OCI-M2 (cell line): ENCODE results near the gene CA12.
"Not testable (repeated sequence)": the region's sequence is repeated elsewhere in the genome, so short reads cannot be mapped to it uniquely, and the experiment has no call there.

Experiments used
- DNase-seq: peaks from one replicate; lab custom pipeline; 2025; ENCODE audit not compliant: unreplicated experiment; lab: John Stamatoyannopoulos, UW

CA12 gene

GRCh38 chr15:63381301-63382204 is at the start of gene CA12:
TSS of gene CA12 (minus strand) at chr15:63381846. CDS start at chr15:63381720, 126 bp downstream.
- no peak for DNase-seq

DNA sequence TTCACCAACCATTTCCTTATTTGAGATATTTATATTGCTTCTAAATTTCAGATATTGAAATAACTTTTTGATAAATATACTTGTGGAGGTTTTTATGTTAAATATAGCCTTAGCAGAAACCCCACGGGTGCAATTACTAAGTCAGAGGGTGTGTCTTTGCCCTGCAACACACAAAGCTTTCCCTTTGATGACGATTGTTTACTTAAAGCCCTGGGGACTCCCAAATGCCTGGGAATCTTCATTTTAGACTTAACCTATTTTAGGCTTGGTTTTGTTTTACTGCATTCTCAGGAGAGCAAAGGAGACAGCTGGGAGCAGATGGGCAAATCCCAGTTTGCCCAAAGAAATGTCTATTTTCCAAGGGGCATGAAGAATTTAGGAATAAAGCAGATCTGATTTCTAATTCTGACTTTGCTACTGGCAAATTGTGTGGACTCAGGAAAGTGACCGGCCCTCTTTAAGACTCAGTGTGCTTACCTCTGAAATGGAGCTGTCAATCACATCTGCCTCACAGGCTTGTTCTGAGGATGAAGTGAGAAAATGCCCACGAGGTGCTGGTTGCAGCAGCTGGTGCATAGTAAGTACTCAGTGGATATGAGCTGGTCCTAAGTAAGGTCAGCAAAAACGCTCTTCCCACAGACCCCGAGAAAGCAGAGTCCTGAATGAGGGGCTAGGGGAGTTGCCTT is 49.3 kb upstream of the CA12 start:
- DNase-seq, result no peak

DNA sequence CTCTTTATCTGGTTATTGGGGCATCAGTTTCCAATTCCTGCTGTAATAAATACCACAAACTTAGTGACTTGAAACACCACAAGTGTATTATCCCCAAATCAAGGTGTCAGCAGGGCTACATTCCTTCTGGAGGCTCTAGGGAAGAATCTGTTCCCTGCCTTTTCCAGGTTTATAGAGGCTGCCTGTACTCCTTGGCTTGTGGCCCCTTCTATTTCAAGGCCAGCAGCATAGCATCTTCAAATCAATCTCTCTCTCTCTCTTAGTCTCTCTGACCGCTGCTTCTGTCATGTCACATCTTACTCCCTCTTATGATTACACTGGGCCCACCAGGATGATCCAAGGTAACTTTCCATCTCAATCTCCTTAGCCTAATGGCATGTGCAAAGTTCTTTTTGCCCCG is 44.9 kb upstream of the CA12 start:
- no peak for DNase-seq

DNA sequence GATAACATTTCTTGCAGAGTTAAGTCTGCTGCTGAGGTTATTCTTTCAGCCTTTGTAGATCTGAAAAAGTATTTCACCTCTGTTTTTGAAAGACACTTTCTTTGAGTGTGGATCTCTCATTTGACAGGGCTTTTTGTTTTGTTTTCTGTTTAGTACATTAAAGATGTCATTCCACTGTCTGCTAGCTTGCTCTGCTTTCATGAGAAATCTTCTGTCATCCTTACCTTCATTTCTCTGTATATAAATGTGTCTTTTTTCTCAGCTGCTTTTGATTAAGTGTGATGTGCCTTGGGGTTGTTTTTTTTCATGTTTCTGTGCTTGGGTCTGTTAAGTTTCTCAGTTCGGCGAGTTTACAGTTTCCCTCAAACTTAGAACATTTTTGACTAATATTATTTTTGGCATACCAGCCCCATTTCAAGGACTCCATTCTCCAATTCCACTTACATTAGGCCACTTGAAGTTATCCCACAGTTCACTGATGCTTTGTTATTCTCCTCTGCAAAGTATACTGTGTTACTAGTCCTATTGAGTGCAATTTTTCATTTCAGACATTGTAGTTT is 43.9 kb upstream of the CA12 start:
- no peak for DNase-seq

- no peak for DNase-seq
These were observed 41.4 kb upstream of the CA12 start for GRCh38 chr15:63422891-63423590.

- no peak for DNase-seq
These were observed 39.8 kb upstream of the CA12 start for GRCh38 chr15:63421433-63421832.

GRCh38 chr15:63420333-63420747 is 38.7 kb upstream of the CA12 start:
- no peak for DNase-seq

GRCh38 chr15:63418811-63419210 is 37.2 kb upstream of the CA12 start:
- DNase-seq, result no peak

DNA sequence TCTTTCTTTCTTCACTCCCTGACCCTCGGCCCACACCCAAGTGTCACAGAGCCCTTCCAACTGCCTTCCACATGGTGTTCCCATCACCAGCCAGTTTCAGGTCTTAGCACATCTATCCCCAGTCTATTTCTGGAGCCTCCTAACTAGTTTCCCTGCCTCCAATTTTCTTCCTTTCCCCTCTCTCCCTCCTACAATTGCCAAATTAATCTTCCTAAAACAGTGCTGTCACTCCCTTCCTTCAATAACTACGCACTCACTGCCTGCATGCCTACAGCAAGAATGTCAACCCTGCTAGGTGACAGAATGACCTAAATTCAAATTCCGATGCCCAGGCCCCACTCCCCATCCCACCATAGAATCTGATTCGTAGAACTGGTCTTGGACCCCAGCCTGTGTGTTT is 36.1 kb upstream of the CA12 start:
- DNase-seq, result no peak

DNA sequence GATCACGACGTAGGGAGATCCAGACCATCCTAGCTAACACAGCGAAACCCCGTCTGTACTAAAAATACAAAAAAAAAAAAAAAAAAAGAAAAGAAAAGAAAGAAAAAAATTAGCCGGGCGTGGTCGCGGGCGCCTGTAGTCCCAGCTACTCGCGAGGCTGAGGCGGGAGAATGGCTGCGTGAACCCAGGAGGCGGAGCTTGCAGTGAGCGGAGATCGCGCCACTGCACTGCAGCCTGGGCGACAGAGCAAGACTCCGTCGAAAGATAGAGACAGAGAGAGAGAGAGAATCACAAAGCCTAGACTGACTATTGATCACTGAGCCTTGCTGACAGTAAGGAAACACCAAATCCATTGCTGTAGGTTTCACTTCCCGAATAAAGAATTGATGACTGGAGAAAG is 35.6 kb upstream of the CA12 start:
- DNase-seq, result not testable (repeated sequence)

DNA sequence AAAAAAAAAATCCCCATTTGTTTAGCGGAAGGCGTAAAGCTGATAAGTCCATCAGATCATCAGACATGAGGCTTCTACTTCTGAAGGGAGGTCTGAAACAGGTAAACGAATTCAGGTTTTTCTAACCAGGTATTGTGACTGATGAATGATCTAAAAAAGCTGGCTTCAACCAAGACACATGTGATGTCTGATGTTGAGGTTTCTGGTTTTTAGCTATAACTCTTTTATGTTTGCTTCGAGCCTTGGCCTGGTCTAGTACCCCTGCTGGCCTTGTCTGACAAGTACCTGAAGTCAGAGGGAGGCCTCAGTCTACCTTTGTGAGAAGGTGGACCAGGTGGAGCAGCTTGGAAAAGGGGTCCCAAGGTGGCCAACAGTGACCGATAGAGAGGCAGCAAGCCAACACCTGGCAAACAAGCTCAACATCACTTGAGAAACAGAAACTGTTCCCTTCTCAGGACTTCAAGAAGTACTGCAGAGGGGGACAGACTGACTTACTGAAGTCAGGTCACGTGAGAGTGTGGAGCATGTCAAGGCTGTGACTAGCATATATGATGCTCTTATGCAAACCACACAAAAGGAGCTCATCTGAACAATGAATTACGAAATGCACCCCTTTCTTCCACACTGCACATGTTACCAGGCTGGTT is 33.0 kb upstream of the CA12 start:
- DNase-seq, result no peak

- DNase-seq, result no peak
These were observed 30.9 kb upstream of the CA12 start for GRCh38 chr15:63412551-63412950.

DNA sequence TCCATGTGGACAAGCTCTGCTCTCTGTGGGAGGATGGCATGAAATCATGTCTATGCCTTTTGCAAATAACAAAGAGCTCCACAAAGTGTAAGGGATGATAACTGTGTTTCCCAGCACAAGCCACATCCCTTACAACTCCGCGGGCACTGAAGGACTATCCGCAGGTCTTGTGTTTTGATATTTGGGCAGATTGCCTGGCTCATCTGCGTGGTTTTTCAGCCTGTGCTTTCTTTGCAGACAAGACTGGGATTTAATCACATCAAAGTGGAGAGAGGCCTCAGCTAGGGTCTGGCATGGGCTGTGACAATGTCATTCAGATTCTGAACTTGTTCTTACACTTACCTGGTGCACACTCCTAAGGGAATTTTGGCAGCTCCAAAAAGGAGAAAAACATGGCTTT is 30.2 kb upstream of the CA12 start:
- DNase-seq, result no peak

- no peak for DNase-seq
These were observed 27.5 kb upstream of the CA12 start for GRCh38 chr15:63409179-63409578.

DNA sequence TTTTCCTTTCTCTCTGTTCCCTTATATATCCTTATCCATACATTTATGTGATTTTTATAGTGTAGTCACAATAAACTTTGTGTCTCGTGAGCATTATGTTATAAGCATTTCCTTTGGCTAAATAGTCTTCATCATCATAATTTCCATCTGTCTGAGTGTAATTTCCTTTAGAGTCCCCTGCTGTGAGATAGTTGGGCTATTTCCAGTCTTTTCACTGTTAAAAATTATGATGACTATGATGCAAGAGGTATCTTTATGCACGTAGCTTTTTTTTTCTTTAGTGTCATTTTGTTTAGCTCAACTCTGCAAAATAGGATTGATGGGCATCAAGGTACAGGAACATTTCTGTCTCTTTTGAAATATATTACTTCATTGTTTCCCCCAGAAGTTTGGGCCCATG is 26.9 kb upstream of the CA12 start:
- no peak for DNase-seq

- no peak for DNase-seq
These were observed 26.0 kb upstream of the CA12 start for GRCh38 chr15:63407612-63408011.

DNA sequence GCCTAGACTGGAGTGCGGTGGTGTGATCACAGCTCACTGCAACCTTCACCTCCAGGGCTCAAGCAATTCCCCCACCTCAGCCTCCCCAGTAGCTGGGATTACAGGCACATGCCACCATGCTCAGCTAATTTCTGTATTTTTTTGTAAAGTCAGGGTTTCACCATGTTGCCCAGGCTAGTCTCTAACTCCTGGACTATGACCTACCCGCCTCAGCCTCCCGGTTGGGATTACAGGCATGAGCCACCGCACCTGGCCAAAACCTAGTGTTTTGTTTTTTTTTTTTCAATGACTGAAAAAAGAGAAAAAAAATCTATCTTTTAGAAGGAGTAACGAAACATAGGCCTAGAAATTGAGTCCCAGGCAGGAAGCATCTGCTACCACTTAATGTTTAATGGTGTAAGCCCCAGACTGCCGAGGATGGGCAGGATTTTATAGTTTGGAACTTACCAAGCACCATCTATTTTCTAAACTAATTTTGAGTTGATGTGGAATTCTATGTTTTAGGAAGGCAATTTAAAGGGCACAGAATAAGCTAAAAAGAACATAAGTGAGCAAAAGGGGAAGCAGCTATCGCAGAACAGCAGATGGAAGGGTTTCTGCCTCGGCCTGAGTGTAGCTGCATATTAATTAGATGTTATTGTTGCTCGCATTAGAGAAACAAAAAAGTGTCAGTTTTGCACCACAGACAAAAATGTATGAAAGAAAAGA is 24.2 kb upstream of the CA12 start:
- DNase-seq, result no peak

DNA sequence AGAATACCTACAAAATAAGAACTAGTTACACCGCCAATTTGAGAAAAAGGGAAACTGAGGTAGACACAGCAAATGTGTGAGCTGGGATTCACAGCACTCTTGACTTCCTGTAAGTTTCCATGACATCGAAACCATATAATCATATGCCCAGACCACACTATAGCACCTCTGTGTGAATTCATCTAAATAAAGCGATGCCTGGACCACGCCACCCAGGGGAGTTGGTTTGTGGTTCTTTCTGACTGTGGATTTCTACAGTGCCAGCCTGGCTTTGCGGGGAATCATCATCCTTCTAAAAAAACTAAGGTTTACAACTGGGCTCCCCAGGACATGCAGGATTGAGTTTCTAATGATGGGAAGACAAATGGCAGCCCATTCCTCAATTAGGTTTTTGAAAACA is 23.5 kb upstream of the CA12 start:
- DNase-seq, result no peak

- DNase-seq, result no peak
These were observed 21.8 kb upstream of the CA12 start for GRCh38 chr15:63403254-63403945.
